ENCODE data around the gene CTF1.
"Not testable (repeated sequence)": the region's sequence is repeated elsewhere in the genome, so short reads cannot be mapped to it uniquely, and the experiment has no call there.

Gene CTF1

DNA sequence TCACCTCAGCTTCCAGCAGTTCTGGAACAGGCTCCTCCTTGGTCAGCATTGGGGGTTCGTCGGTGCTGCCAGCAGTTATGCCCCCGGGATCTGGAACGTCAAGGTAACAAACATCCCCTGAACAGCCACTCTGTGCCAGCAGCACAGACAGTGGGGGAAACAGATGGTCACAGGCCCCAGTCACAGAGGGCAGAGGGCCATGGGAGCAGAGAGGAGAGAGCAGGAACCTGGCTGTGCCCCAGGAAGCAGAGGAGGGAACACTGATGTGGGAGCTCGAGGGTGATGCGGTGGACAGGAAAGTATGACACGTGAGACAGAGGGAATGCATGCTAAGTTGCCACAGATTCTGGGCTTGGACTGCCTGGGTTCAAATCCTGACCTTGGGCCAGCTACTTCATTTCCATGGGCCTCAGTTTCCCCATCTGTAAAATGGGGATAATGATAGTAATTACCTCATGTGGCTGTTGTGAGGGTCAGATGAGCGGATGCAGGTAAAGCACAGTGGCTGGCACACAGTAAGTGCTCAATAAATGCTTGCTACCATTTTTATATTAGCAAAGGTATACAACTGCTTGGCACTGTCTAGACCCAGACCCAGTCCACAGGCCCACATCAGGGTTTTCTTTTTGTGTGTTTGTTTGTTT lies 7.4 kb upstream of the CTF1 start:
- DNase-seq: no peak

DNA sequence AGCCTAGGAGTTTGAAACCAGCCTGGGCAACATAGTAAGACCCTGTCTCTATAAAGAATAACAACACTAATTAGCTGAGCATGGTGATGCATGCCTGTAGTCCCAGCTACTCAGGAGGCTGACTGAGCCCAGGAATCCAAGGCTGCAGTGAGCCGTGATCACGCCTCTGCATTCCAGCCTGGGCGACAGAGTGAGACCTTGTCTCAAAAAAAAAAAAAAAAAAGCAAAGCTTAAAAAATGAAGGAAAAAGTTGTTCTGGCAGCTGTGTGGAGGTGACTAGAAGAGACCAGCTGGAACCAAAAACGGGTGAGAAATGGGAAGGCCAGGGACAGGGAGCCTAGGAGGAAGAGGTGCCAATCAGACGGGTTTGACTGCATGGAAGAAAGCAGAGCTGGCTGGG lies 6.7 kb upstream of the CTF1 start:
- no peak for DNase-seq

DNA sequence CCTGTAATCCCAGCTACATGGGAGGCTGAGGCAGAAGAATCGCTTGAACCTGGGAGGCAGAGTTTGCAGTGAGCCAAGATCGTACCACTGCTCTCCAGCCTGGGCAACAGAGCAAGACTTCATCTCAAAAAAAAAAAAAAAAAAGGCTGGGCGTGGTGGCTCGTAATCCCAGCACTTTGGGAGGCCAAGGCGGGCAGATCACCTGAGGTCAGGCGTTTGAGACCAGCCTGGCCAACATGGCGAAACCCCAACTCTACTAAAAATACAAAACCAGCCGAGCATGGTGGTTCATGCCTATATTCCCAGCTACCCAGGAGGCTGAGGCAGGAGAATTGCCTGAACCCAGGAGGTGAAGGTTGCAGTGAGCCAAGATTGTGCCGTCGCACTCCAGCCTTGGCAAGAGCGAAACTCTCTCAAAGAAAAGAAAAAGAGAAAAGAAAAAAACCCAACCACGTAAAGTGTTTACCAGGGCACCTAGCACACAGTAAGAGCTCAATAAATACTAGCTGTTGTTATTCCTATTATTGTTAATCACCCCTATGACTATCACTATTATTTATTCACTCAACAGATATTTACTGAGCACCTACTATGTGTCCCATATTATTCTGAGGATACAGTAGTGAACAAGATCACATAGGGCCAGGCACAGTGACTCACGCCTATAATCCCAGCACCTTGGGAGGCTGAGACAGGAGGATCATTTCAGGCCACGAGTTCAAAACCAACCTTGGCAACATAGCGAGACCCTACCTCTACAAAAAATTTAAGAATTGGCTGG lies 5.2 kb upstream of the CTF1 start:
- DNase-seq: not testable (repeated sequence)

DNA sequence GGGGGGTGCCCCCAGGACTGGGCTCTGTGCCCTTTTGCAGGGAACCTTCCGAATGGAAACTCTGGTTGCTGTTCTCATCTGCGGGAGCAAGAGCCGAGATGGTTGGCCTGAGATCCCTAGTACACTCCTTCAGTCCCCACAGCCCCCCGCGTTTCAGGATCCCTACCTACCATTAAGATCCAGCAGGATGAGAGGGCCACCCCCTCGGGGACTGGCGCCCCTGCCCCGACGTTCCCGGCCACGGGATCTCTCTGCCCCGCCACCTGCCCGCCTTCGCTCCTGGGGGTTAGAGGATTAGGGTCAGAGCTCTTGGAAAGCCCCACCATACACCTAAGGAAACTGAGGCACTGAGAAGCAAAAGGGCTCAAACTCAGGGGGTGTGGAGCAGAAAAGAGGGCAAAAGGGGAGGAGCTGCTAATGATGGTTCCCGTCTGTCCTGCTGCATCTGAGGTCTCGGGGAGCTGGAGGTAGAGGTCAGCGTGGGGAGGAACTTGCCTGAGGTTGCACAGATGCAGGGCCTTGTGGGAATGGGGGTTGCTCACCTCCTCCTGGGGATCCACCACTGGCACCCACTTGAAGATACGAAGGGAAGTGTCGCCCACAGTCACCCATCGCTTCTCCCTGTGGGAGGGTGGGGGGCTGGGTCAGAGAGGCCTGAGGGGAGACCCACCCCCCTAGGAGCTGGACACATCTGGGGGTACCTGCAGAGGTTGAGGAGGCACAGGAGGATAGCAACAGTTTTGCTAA lies 3.6 kb upstream of the CTF1 start:
- no peak for DNase-seq

DNA sequence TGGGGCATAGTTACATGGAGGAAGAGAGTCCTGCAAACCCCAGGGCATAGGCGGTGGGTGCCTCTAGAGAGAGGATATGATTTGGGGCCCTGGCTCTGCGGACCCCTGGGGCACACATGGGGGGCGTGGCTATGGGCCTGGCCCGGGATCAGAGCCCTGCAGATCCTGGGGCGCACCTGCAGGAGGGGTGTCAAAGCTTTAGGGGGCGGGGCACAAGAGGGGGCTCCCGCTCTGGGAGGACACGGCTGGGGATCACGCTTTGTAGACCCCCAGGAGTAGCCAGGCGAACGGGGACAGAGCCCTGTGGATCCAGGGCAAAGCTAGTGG lies 3.0 kb upstream of the CTF1 start:
- no peak for DNase-seq

DNA sequence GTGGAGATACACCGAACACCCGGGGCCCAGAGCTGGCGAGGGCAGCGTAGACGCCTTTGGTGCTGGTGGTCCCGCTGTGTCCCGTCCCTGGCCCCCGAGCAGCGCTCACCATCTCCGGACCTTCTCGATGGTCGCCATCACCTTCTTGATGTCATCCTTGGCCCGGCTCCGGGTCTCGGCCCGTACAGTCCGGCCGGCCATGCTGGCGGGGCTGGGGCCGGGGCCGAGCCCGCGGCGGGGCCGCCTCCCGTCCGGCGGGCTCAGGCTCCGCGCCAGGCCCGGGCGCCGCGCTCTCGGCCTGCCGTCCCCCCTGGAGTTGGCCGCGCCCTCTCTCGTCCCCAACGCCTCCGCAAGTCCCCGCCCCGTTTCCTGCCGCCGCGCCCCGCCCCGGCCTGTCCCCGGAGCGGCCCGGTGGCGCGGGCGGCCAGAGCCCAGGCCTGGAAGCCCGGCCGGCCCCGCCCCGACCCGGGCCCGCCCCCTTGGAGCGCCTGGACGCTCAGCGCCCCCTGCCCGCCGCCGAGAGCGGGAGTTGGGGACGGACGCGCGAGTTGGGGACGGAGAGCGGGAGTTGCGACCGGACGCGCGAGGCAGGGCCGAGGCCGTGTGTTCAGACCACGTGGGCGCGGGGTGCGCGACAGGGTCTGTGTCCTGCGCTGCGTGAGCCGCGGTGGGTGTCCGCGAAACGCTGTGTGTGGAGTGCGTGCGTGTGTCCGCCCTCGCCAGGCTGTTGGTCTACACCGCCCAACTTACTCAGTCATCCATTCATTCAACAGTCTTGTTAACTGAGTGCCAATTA lies 2.5 kb upstream of the CTF1 start, which contains the start of gene BCL7C:
TSS of gene BCL7C (minus strand) at position 334 of the 796 bp plus-strand sequence. CDS start at position 201, 133 bp downstream.
- DNase-seq: peak; percentile 90

DNA sequence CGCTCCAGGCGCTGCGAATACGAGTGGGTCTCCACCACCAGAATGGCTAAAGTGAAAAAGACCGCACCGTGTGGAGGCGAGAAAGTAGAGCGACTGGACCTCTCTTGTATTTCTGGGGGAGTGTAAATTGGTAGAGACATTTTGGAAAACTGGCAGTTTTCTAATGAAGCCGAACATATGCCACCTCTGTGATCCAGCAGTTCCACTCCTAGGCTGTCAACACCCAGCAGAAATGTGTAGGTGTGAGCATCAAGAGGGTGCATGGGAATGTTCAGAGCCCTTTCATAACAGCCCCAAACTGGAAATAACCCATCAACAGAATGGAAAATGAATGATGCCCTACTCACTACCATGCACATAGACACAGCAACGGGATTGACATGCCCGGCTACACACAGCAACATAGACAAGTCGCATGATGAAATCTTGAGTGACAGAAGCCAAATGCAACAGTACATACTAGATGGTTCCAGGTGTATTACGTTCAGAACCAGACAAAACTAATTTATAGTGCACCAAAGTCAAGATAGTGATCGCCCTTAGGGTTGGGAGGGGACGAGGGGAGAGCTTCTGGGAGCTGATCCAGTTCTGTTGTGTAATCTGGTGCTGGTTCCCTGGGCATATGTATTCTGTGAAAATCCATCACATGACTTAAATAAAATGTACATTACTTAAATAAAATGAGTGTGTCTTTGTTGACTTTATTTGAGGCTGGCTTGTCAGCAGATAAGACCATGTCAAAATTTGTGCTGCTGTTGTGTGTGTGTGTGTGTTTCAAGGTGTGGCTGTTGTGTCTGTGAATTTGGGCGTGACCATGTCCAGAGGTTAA lies 1.7 kb upstream of the CTF1 start:
- no peak for DNase-seq

DNA sequence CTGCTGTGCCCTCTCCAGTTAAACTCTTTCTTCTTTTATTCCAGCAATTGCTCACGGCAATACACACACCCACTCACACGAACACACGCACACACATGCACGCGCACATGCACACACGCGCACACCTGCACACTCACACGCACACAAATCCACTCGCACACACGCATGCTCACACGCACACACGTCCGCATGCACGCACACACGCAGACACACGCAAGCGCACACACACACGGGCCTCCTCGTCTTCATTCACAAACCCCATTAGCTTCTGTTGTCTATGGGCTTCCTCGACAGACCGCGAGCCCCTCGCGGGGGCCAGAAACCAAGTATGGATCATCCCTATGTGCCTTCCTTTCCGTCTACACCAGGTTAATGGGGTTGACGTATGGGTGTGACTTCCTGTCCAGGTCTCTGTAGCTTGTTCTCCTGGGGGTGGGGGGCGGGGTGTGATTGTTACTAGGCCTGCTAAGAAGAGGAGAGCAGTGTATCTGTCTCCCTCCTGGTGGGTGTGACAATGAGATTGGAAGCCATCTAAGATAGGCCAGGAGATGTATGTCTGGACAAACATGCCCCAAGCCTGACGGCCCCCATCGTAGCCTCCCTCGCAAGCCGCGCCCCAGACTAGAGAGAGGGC lies 670 bp upstream of the CTF1 start:
- DNase-seq: no peak

DNA sequence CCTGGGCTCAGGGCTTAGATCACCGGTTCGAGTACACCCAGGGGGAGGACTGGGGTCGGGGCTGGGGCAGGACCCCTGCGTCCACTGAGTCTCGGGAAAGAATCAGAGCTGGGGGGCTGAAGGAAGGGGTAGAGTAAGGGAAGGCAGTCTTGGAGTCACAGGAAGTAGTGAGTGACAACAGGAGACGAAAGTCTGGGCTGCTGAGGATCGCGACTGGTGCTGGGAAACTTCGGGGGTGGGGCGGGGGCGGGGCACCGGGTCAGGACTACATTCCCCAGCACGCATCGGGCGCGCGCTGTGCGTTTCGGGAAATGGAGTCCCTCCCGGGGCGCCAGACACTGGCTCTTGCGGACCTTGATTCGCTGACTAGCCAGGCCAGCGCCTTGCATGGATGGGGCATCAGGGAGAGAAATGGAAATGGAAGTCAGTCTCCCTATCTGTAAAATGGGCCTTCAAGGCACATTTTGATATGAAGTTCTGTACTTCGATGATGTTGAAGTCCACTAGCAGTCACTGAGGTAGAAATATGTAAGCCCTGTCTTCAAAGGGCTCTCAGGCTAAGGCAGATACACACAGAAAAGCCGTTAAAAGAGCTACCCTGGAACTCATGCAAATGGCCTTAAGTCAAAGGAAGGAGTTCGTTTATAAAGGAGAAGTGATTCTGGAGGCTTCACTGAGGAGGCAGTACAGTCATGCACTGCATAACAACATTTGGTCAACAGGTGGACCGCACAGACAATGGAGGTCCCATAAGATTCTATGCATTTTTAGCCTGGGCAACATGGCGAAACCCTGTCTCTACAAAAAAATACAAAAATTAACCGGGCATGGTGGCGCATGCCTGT lies 697 bp downstream of the CTF1 start:
- peak; percentile 93 for DNase-seq

DNA sequence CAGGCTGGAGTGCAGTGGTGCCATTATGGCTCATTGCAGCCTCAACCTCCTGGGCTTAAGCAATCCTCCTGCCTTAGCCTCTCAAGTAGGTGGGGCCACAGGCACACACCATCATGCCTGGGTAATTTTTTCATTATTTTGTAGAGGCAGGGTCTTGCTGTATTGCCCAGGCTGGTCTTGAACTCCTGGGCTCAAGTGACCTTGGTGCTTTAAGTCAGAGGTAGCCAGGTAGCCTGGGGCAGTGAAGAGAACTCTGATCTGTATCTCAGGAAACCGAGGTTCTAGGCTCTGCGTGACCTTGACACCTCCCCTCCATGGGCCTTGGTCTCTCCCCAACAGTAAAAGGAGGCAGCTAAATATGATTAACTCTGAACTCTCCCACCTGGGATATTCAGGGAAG lies 3.4 kb downstream of the CTF1 start:
- DNase-seq: no peak

DNA sequence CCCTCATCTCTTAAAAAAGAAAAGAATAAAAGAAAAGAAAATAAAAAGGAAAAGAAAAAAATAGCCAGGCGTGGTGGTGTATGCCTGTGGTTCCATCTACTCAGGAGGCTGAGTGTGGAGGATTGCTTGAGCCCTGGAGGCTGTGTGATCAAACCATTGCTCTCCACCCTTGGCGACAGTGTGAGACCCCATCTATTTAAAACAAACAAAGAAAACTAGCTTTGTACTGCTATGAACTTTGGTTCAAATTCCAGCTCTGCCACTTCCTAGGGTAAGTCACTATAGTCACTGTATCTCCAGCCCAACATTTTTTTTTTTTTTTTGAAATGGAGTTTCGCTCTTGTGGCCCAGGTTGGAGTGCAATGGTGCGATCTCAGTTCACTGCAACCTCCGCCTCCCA lies 4.2 kb downstream of the CTF1 start:
- no peak for DNase-seq

DNA sequence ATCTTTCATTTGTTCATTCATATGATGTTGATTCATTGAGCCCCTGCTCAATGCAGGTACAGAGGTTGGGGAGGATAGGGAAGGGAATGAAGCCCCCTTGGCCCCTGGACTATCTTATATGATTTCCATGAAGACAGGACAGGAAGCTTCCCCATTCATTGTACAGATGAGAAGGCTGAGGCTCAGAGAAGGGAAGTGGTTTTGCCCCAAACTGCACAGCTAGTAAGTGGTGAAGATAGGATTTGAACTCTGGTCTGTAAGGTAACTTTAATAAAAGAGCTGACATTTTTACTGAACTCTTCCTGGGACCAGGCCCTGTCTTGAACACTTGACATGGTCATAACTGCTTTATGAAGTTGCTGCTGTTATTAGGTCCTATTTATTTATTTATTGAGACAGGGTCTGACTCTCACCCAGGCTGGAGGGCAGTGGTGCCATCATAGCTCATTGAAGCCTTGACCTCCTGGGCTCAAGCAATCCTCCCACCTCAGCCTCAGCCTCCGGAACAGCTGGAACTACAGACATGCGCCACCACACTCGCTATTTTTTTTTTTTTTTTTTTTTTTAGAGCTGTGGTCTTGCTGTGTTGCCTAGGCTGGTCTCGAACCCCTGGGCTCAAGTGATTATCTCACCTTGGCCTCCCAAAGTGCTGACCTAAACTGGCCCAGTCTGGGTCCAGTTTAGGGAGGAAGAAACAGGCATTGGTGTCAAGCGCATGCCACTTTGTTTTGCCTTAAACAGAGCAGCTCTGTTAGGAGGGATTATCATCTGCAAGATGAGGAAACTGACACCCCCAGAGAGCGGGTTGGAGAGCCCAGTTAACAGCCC lies 5.0 kb downstream of the CTF1 start:
- DNase-seq: no peak

DNA sequence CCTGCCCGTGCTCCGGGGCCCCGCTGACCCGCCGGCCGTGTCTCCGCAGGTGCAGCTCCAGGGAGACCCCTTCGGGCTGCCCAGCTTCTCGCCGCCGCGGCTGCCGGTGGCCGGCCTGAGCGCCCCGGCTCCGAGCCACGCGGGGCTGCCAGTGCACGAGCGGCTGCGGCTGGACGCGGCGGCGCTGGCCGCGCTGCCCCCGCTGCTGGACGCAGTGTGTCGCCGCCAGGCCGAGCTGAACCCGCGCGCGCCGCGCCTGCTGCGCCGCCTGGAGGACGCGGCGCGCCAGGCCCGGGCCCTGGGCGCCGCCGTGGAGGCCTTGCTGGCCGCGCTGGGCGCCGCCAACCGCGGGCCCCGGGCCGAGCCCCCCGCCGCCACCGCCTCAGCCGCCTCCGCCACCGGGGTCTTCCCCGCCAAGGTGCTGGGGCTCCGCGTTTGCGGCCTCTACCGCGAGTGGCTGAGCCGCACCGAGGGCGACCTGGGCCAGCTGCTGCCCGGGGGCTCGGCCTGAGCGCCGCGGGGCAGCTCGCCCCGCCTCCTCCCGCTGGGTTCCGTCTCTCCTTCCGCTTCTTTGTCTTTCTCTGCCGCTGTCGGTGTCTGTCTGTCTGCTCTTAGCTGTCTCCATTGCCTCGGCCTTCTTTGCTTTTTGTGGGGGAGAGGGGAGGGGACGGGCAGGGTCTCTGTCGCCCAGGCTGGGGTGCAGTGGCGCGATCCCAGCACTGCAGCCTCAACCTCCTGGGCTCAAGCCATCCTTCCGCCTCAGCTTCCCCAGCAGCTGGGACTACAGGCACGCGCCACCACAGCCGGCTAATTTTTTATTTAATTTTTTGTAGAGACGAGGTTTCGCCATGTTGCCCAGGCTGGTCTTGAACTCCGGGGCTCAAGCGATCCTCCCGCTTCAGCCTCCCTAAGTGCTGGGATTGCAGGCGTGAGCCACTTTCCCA lies 5.9 kb downstream of the CTF1 start:
- peak; percentile 54 for DNase-seq

DNA sequence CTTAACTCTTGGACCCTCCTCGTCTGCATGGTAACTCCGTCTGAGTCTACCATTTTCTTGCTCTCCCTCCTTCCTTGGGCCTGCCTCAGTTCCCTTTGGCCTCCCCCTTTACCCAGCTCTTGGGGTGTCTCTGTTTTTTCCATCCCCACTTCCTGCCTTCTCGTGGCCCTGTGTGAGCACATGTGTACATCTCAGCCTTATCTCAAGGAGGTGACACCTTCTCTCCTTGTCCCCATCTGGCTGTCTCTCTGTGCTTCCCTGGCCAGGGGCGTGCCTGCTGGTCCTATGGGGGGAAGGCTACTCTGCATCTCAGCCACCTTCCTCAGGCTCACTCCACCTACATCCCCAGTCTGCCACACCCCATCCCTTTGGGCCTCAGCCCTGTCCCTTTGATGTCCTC lies 6.6 kb downstream of the CTF1 start:
- no peak for DNase-seq

DNA sequence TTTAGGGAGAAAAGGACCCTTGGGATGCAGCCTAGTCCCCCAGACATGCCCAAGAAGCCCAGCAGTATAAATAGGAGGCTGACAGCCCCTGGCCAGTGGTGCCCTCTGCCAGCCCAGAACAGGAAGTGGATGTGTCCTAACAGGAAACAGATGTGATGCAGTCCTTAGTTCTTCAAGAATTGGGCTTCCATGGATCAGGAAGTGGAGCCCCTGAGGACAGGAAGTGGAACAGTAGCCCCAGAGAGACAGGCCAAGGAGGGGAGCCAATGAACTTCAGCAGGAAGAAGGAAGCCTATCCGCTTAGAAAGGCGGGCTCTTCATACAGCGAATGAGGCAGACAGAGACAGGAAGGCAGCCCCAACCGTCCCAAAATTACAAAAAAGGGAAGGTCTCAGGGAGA lies 7.2 kb downstream of the CTF1 start:
- peak; percentile 30 for DNase-seq

DNA sequence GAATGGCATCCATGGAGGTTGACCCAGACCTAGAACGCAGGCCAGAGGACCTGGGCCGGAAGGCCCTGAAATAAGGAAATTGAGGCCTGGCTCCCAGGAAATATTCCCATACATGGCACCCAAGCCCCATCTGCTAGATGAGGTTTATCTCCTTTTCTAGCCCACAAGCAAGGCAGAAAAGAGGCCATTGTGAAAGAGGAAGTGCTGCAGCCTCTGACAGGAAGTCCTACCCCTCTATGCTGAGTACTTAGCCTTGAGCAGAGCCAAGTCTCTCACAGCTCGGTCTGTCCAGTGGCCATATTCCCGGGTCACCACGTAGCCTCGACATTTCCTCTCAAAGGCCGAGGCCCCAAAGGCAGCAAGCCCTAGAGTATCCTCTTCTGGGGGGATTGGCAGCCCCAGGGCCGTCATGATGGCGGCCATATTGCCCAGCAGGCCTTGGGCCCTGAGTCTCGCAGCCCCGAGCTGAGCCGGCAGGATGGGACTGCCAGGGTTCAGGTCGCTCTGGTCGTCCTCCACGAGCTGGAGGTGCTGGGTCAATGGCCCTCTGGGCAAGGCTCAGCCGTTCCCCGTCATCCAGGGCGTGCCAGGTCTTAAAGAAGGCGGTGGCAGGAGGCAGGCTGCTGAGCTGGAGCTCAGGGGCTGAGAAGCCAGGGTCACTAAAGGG lies 7.8 kb downstream of the CTF1 start:
- DNase-seq: no peak

DNA sequence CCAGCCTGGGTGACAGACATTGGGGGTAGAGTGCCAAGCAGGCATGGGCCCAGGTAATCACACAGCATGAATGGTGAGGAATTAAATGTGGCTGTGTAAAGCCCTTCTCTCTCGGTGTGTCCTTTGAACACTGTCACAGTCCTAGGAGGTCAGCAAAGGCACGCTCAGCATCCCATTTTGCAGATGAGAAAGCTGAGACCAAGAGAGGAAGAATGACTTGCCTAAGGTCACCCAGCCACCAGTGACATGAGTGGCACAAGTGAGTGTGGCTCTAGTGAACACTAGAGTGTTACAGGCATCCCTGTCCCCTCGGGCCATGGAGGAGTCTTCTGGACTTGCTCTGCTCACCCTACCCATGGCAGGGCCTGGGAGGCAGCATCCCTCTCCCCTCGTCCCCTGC lies 10.7 kb downstream of the CTF1 start:
- no peak for DNase-seq

DNA sequence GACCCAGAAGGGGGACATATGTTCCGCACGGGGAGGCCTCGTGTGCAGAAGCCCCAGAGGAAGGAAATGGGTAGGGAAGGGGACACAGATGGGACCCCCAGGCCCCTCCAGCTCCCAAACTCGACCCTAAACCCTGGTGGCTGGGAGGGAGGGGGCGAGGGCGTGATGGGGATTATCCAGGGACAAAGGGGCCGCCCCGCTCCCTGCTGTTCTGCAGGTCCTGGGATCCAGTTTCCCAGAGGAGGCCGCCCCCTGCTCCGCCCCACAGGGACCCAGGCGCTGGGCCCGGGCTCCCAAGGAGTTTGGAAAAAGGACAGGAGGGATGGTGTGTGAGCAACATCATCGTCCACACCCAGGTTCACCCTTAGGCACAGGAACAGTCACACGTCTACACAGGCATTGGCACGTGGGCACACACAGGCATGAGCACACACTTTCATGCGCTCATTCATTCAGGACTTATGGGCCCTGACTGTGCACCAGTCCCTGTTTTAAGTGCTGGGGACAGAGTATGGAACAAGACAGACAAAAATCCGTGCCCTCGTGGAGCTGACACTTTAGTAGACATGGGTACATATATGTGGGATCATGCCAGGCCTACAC lies 14.1 kb downstream of the CTF1 start:
- no peak for DNase-seq
